ENCODE results near the gene THAP6. TPM values are rescaled to one million over a fixed set of nuclear protein-coding genes. Genes with fewer than 3 reads are reported as not detected.

Gene THAP6
- total RNA-seq, 1 donor from 2014 or later, result 17.3 TPM

DNA sequence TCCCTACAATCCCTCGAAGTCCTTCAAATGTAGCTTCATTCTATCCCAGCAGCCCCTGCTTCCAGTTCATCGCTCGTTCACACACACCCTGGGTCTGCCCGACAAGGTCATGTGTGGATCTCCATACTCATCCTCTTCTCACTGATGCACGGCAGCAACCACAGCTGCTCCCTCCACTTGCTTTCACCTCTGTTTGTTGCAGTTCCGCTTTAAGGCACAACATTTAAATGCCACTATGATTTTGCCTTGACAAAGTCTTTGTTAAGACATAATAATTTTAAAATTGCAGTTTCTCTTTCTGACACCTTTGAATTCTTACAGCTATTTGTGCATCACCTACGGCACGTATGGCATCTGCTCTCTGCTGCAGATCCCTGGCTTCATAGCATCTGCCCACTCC, 43.4 kb downstream of the THAP6 start:
- H3K27me3 Mint-ChIP-seq (ENCODE audit: insufficient read depth), result peaks cover 3% of the 10 kb centered on the region
- peaks cover 5% of the 10 kb centered on the region for H3K4me1 Mint-ChIP-seq (ENCODE audit: low read depth)
- H3K36me3 Mint-ChIP-seq (ENCODE audit: low read depth), result no peaks in the 10 kb centered on the region
- DNase-seq (ENCODE audit: low spot score), result no peak
- no peaks in the 10 kb centered on the region for H3K9me3 Mint-ChIP-seq
- intact Hi-C loops (cut with micrococcal nuclease), result no loop called here
- H3K4me3 Mint-ChIP-seq, result no peak overlapping the region
- no peak overlapping the region for H3K27ac Mint-ChIP-seq

DNA sequence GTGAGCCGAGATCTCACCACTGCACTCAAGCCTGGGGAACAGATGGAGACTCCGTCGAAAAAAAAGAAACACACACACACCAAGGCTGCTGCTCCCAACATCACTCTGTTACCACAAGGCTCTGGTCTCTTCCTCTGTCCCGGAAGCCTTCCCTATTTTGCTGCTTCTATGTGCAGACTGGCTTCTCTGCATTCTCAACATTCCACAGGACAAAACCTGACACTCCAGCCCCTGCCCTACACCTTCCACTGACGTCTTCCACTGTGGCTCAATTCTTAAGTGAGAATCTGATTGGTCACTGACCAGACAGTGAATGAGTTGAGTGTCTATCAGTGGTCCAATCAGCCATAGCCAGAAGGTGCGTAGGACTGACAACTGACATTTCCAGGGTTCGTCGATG, 47.5 kb downstream of the THAP6 start:
- DNase-seq (ENCODE audit: low spot score), result no peak
- H3K27me3 Mint-ChIP-seq (ENCODE audit: insufficient read depth), result peaks cover 3% of the 10 kb centered on the region
- no peak overlapping the region for H3K27ac Mint-ChIP-seq
- peaks cover 16% of the 10 kb centered on the region for H3K4me1 Mint-ChIP-seq (ENCODE audit: low read depth)
- H3K36me3 Mint-ChIP-seq (ENCODE audit: low read depth), result no peaks in the 10 kb centered on the region
- H3K4me3 Mint-ChIP-seq, result no peak overlapping the region
- H3K9me3 Mint-ChIP-seq, result no peaks in the 10 kb centered on the region
- intact Hi-C loops (cut with micrococcal nuclease), result no loop called here

DNA sequence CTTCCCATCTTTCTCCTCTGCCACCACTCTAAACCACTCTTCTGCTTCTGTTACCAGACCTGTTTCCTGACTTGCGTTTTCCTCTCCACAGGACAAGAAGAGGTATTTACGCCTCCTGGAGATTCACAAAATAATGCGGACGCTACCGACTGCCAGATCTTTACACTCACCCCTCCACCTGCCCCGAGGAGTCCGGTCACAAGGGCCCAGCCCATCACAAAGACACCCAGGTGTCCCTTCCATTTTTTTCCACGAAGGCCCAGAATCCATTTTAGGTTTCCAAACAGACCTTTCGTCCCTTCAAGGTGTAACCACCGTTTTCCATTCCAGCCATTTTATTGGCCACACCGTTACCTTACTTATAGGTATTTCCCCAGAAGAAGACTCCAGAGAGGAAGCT, 49.8 kb downstream of the THAP6 start:
- Mint-ChIP-seq H3K36me3 (ENCODE audit: low read depth) (no peaks in the 10 kb centered on the region), H3K27ac (no peak overlapping the region), H3K4me3 (no peak overlapping the region), H3K27me3 (ENCODE audit: insufficient read depth) (peaks cover 3% of the 10 kb centered on the region), H3K4me1 (ENCODE audit: low read depth) (peaks cover 11% of the 10 kb centered on the region), H3K9me3 (no peaks in the 10 kb centered on the region)
- no peak for DNase-seq (ENCODE audit: low spot score)
- intact Hi-C loops (cut with micrococcal nuclease), result no loop called here

DNA sequence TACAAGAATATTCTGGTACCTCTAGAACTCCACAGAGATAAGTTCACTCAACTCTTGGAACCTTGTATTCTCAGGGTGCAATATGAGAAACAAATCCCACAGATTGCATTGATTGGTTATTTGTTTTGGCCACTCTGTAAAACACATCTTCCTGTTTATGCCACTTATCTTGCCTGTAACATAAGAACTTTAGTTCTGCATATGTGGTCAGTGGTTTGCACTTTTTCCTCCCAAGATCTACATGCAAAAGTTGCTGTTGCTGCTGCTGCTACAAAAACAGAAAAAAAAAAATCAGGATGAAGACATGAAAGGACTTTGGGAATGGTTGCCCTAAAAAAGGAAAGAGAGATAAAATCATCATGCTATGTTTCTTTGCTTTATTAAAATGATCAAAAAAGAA, 51.2 kb downstream of the THAP6 start:
- intact Hi-C loops (cut with micrococcal nuclease), result no loop called here
- Mint-ChIP-seq H3K4me3 (no peak overlapping the region), H3K9me3 (no peaks in the 10 kb centered on the region), H3K36me3 (ENCODE audit: low read depth) (no peaks in the 10 kb centered on the region), H3K4me1 (ENCODE audit: low read depth) (peaks cover 11% of the 10 kb centered on the region), H3K27ac (no peak overlapping the region), H3K27me3 (ENCODE audit: insufficient read depth) (peaks cover 3% of the 10 kb centered on the region)
- no peak for DNase-seq (ENCODE audit: low spot score)

DNA sequence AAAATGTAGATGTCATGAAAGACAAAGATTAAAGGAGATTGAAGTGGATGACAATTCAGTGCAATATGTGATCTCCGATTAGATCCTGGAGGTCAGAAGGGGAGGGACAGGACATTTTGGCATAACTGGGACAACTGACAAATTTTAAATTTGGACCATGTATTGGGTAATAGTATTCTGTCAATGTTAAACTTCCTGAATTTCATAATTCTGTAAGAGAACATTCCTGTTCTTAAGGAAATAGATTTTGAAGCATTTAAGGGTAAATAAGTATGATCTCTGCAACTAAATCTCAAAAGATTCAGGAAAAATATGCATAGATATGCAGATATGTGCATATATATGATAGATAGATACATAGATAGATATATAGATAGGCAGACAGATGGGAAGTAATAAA, 52.6 kb downstream of the THAP6 start:
- Mint-ChIP-seq H3K27ac (no peak overlapping the region), H3K36me3 (ENCODE audit: low read depth) (no peaks in the 10 kb centered on the region), H3K9me3 (no peaks in the 10 kb centered on the region), H3K27me3 (ENCODE audit: insufficient read depth) (peaks cover 4% of the 10 kb centered on the region), H3K4me1 (ENCODE audit: low read depth) (peaks cover 11% of the 10 kb centered on the region), H3K4me3 (no peak overlapping the region)
- no peak for DNase-seq (ENCODE audit: low spot score)
- intact Hi-C loops (cut with micrococcal nuclease), result no loop called here

DNA sequence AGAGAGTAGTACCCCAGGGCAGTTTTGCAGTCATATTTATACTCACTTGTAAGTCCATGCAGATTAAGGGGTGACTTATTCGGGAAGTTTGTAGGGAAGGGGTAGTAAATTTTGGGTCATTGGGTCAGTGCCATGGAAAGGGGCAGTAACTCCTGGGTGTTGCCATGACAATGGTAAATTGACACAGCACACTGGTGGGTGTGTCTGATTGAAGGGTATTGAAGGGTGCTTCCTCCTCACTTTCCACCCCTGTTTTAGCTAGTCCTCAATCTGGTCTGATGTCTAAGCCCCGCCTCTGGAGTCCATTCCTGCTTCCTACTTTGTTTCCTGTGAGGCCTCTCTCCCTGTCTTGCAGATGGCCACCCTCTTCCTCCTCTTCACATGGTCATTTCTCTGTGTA, 53.5 kb downstream of the THAP6 start:
- Mint-ChIP-seq H3K4me3 (no peak overlapping the region), H3K27ac (no peak overlapping the region), H3K27me3 (ENCODE audit: insufficient read depth) (peaks cover 7% of the 10 kb centered on the region), H3K4me1 (ENCODE audit: low read depth) (peaks cover 11% of the 10 kb centered on the region), H3K9me3 (no peaks in the 10 kb centered on the region), H3K36me3 (ENCODE audit: low read depth) (no peaks in the 10 kb centered on the region)
- intact Hi-C loops (cut with micrococcal nuclease), result no loop called here
- DNase-seq (ENCODE audit: low spot score), result no peak

Other genes starting within 250 kb of the THAP6 start
- gene RCHY1, start 70 bp upstream of the THAP6 start, total RNA-seq, result 25.0 and 25.6 TPM in 2 replicates
- gene ODAPH, start 41.6 kb downstream of the THAP6 start, total RNA-seq, result 0.54 and 1.4 TPM in 2 replicates
- 0.16 and 0.22 TPM in 2 replicates for gene CDKL2, start 116.1 kb downstream of the THAP6 start, total RNA-seq
- gene G3BP2, start 158.9 kb downstream of the THAP6 start, total RNA-seq, result 143 and 144 TPM in 2 replicates
- 44.5 and 48.6 TPM in 2 replicates for gene USO1, start 210.1 kb downstream of the THAP6 start, total RNA-seq

Measured in activated T-helper 1 cell treated with anti-CD3 and anti-CD28 coated beads, Interleukin-12 subunit alpha, Interleukin-12 subunit beta, Interleukin-2, Interleukin-4 antibody, amounts not matched to agents 30 ng/mL and 10 ng/mL and 1 ng/mL, durations not matched to agents 14 hours and 24 hours and 36 hours (primary cell).